HCT116 (cell line): ENCODE data around the gene RIC8B. TPM values are rescaled to one million over a fixed set of nuclear protein-coding genes. Genes with fewer than 3 reads are reported as not detected.

ENCODE experiments used
- ATAC-seq: fragments of 200-7000 bp; cut with Tn5 transposase; 2 replicates; pipeline ENCODE4 v1.9.1; 2020; ENCODE audit warnings: mild to moderate bottlenecking, moderate library complexity
- BruUV-seq: library from RNA; stranded (reverse); fragments of 400-500 nt; replicated peaks from 2 replicates; lab custom pipeline; 2021; lab: Mats Ljungman, UMichigan
- CTCF ChIA-PET: fragments of 300-600 bp; sonication (Branson Sonifier 250); formaldehyde crosslinking; loops from one replicate; lab custom pipeline; 2021; ENCODE audit warnings: antibody characterized with exemption; lab: Charles Lee
- POLR2A ChIA-PET: fragments of 300-600, 350-600 bp; sonication (Branson Sonifier 250); formaldehyde crosslinking; loops from one replicate; lab custom pipeline; 2021; ENCODE audit warnings: antibody characterized with exemption; lab: Charles Lee
- RAD21 ChIA-PET, 2 experiments: fragments of 300-600 bp; sonication (Branson Sonifier 250); formaldehyde crosslinking; loops; one replicate each; lab custom pipeline; 2023; ENCODE audit warnings: low total read pairs in 2 of 2; ENCODE audit not compliant: uncharacterized antibody in 2 of 2, unreplicated experiment in 2 of 2, low non-redundant PET in 1 of 2; lab: Charles Lee
- DNase-seq: peaks from one replicate; pipeline ENCODE4 v3.0.0-alpha.2; 2010; ENCODE audit warnings: low read depth, low spot score
- H2AFZ ChIP-seq: fragments of 200-600 bp; shearing (Covaris generic), sonication (generic); 2 replicates; pipeline ENCODE4 v1.6.1; 2017; ENCODE audit warnings: low read depth, mixed run types, mixed read lengths, antibody characterized with exemption, low read length; ENCODE audit not compliant: poor library complexity, severe bottlenecking
- H3K27ac ChIP-seq: 2 replicates; pipeline ENCODE4 v1.5.1; 2012; ENCODE audit warnings: low read depth, low read length
- H3K27me3 ChIP-seq: fragments of 200-600 bp; sonication (generic); 2 replicates; pipeline ENCODE4 v1.6.1; 2016; ENCODE audit warnings: mixed run types, low read length, mixed read lengths; ENCODE audit not compliant: insufficient read depth
- H3K36me3 ChIP-seq, 2 experiments: fragments of 200-500 bp in 1 of 2; fragments of 200-600 bp in 1 of 2; sonication (Bioruptor generic) in 1 of 2; sonication (generic) in 1 of 2; 2 replicates each; pipeline versions ENCODE4 v1.5.1 to v1.6.1; 2014 to 2016; ENCODE audit warnings: low read length in 2 of 2, inconsistent platforms in 1 of 2, mixed read lengths in 1 of 2, mixed run types in 1 of 2; ENCODE audit not compliant: insufficient read depth in 2 of 2, control insufficient read depth in 1 of 2
- H3K4me1 ChIP-seq, 2 experiments: fragments of 200-600 bp in 1 of 2; sonication (generic) in 1 of 2; 2 replicates each; pipeline versions ENCODE4 v1.5.1 to v1.6.1; 2012 to 2017; ENCODE audit warnings: low read length in 2 of 2, inconsistent platforms in 1 of 2, mild to moderate bottlenecking in 1 of 2, mixed read lengths in 1 of 2, mixed run types in 1 of 2, moderate library complexity in 1 of 2; ENCODE audit not compliant: insufficient read depth in 2 of 2, control insufficient read depth in 1 of 2
- H3K4me2 ChIP-seq: fragments of 200-600 bp; sonication (generic); 2 replicates; pipeline ENCODE4 v1.6.1; 2017; ENCODE audit warnings: mixed run types, low read length, mixed read lengths
- H3K4me3 ChIP-seq, 2 experiments: fragments of 200-600 bp in 1 of 2; sonication (generic) in 1 of 2; replicated peaks in 1 of 2; 2 replicates each; pipeline ENCODE4 v1.5.1; 2011 to 2016; ENCODE audit warnings: low read length in 2 of 2, control low read depth in 1 of 2, low read depth in 1 of 2, mild to moderate bottlenecking in 1 of 2, mixed read lengths in 1 of 2, mixed run types in 1 of 2
- H3K79me2 ChIP-seq: fragments of 200-600 bp; sonication (generic); 2 replicates; pipeline ENCODE4 v1.6.1; 2017; ENCODE audit warnings: mild to moderate bottlenecking, mixed run types, low read length, moderate library complexity, mixed read lengths; ENCODE audit not compliant: insufficient read depth
- H3K9ac ChIP-seq: fragments of 200-600 bp; sonication (generic); 2 replicates; pipeline ENCODE4 v1.6.1; 2016; ENCODE audit warnings: low read length, mixed read lengths
- H3K9me2 ChIP-seq: fragments of 200-600 bp; sonication (generic), shearing (Covaris generic); 2 replicates; pipeline ENCODE4 v1.6.1; 2017; ENCODE audit warnings: mixed run types, mild to moderate bottlenecking, moderate library complexity; ENCODE audit not compliant: insufficient read depth
- H3K9me3 ChIP-seq, 2 experiments: fragments of 200-500 bp in 1 of 2; fragments of 200-600 bp in 1 of 2; sonication (Bioruptor generic) in 1 of 2; sonication (generic) in 1 of 2; 2 replicates each; pipeline ENCODE4 v1.6.1; 2014 to 2017; ENCODE audit warnings: low read length in 2 of 2, mixed read lengths in 2 of 2, inconsistent platforms in 1 of 2, low read depth in 1 of 2, mild to moderate bottlenecking in 1 of 2, mixed run types in 1 of 2, moderate library complexity in 1 of 2; ENCODE audit not compliant: control insufficient read depth in 1 of 2, insufficient read depth in 1 of 2
- H4K20me1 ChIP-seq: fragments of 200-600 bp; sonication (generic), shearing (Covaris generic); 2 replicates; pipeline ENCODE4 v1.6.1; 2017; ENCODE audit warnings: mixed run types, mild to moderate bottlenecking, moderate library complexity; ENCODE audit not compliant: insufficient read depth
- CBX3 ChIP-seq: IDR thresholded peaks from 2 replicates; pipeline ENCODE4 v1.6.1; 2012; ENCODE audit warnings: low read depth
- EGR1 ChIP-seq: IDR thresholded peaks from 2 replicates; pipeline ENCODE4 v1.6.1; 2012; ENCODE audit warnings: low read depth
- ELF1 ChIP-seq: IDR thresholded peaks from 2 replicates; pipeline ENCODE4 v1.6.1; 2012; ENCODE audit warnings: low read depth, borderline replicate concordance
- EZH2phosphoT487 ChIP-seq: fragments of 200-600 bp; IDR thresholded peaks from 2 replicates; pipeline ENCODE4 v1.6.1; 2018; ENCODE audit warnings: antibody characterized with exemption, borderline replicate concordance
- JUND ChIP-seq: IDR thresholded peaks from 2 replicates; pipeline ENCODE4 v1.6.1; 2012
- POLR2A ChIP-seq: IDR thresholded peaks from 2 replicates; pipeline ENCODE4 v1.7.0; 2011; ENCODE audit warnings: borderline replicate concordance; ENCODE audit not compliant: insufficient read depth, insufficient read length; ENCODE audit errors: extremely low read depth
- POLR2AphosphoS5 ChIP-seq: IDR thresholded peaks from 2 replicates; pipeline ENCODE4 v1.6.1; 2011; ENCODE audit warnings: mild to moderate bottlenecking, low read depth, low read length, moderate library complexity
- RAD21 ChIP-seq: IDR thresholded peaks from 2 replicates; pipeline ENCODE4 v1.6.1; 2012; ENCODE audit warnings: low read depth, mild to moderate bottlenecking
- SP1 ChIP-seq: IDR thresholded peaks from 2 replicates; pipeline ENCODE4 v1.6.1; 2012; ENCODE audit warnings: low read depth
- YY1 ChIP-seq: IDR thresholded peaks from 2 replicates; pipeline ENCODE4 v1.6.1; 2011; ENCODE audit warnings: low read length, low read depth, moderate library complexity, mild to moderate bottlenecking; ENCODE audit not compliant: insufficient replicate concordance; ENCODE audit errors: extremely low read depth
- ZFX ChIP-seq: fragments of 450-650 bp; IDR thresholded peaks from 2 replicates; pipeline ENCODE4 v1.6.1; 2017
- ZNF274 ChIP-seq: fragments of 200-500 bp; sonication (Bioruptor generic); IDR thresholded peaks from 2 replicates; pipeline ENCODE4 v1.6.1; 2014; ENCODE audit warnings: mild to moderate bottlenecking, low read depth, low read length, inconsistent platforms
- intact Hi-C: fragments of 100-400 bp; cut with micrococcal nuclease; formaldehyde crosslinking; loops from 2 replicates; pipeline ENCODE4 v1.10.0; 2022
- total RNA-seq: library from RNA; stranded (reverse); gene quantifications from one replicate; pipeline ENCODE4 v1.2.1, GENCODE V29; 2021; ENCODE audit not compliant: unreplicated experiment
- TF ChIP-seq, protein P1 (sequence below): IDR thresholded peaks from 2 replicates; pipeline ENCODE4 v1.6.1; 2011; ENCODE audit warnings: mild to moderate bottlenecking, low read length, moderate library complexity; ENCODE audit not compliant: insufficient replicate concordance; ENCODE audit errors: extremely low read depth
- TF ChIP-seq, protein P2 (sequence below): IDR thresholded peaks from 2 replicates; pipeline ENCODE4 v1.6.1; 2012

RIC8B gene
- total RNA-seq, 1 experiment from 2014 or later, result 16.7 TPM

DNA sequence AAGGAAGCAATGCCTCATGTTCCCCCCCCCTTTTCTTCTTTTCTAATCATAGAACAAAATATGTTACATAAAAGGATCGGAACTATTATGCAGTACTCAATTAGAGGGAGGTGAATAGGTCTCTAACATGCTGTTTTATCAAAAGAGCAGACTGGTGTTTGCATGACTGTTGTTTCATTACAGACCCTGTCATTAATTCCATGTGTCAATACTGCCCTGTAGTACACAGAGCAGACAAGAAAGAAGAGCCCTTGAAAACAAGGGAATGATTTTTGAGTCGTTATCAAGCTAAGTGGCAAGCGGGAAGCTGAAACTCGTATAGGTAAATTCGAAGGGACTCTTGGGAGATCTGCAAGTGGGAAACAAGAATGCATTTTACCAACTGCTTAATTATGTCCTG is 104.3 kb downstream of the RIC8B start:
- ATAC-seq (no peak), DNase-seq (no peak)
- TF ChIP-seq ELF1 (no peak), EGR1 (no peak), EZH2phosphoT487 (no peak), SP1 (no peak), POLR2A (no peak), JUND (no peak), RAD21 (no peak)
- H3K9me3 ChIP-seq, result no peaks in the 10 kb centered on the region
- no TSS peak for BruUV-seq
- no peak overlapping the region for H3K4me2 ChIP-seq
- H2AFZ ChIP-seq, result no peak overlapping the region
- no peaks in the 10 kb centered on the region; a peak in 1 of 4 replicates for H3K36me3 ChIP-seq
- ChIA-PET RAD21 (no interaction called here), POLR2A (no interaction called here), CTCF (no interaction called here)
- H3K4me3 ChIP-seq, result no peak overlapping the region
- H3K9me2 ChIP-seq, result no peaks in the 10 kb centered on the region
- no peaks in the 10 kb centered on the region for H3K4me1 ChIP-seq
- H3K9ac ChIP-seq, result no peak overlapping the region
- H4K20me1 ChIP-seq, result no peaks in the 10 kb centered on the region
- no peaks in the 10 kb centered on the region for H3K27me3 ChIP-seq
- intact Hi-C loops, result no loop called here
- H3K27ac ChIP-seq, result no peak overlapping the region
- H3K79me2 ChIP-seq, result no peaks in the 10 kb centered on the region

DNA sequence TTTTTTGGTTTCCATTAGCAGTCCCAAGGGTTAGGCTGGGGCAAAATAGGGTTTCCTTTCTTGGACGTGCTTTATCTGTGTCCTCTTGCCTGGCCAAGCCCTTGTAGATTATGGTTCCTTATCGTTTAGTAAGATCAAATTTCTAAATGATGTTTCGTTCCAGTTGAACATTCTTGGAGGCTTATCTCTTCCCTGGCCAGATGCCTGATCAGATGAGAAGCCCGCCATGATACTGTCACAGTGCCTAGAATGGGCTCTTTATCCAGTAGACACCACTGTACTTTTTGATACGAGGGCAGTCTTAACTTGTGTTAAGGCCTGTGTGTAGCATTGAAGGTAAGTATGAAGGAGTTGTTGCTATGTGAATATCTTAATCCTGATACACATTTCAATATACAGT is 105.1 kb downstream of the RIC8B start:
- no peaks in the 10 kb centered on the region for H3K27me3 ChIP-seq
- no peak overlapping the region for H3K4me3 ChIP-seq
- no peak overlapping the region for H3K27ac ChIP-seq
- RAD21 ChIA-PET, result no interaction called here
- H3K4me1 ChIP-seq, result no peaks in the 10 kb centered on the region
- no TSS peak for BruUV-seq
- H3K36me3 ChIP-seq, result no peaks in the 10 kb centered on the region; a peak in 1 of 4 replicates
- no peaks in the 10 kb centered on the region for H3K79me2 ChIP-seq
- CTCF ChIA-PET, result no interaction called here
- H2AFZ ChIP-seq, result no peak overlapping the region
- ATAC-seq, result no peak
- H4K20me1 ChIP-seq, result no peaks in the 10 kb centered on the region
- H3K9me2 ChIP-seq, result no peaks in the 10 kb centered on the region
- no peak overlapping the region for H3K4me2 ChIP-seq
- no peaks in the 10 kb centered on the region for H3K9me3 ChIP-seq
- intact Hi-C loops, result no loop called here
- POLR2A ChIA-PET, result no interaction called here
- TF ChIP-seq ZFX (no peak), EZH2phosphoT487 (no peak), ZNF274 (no peak), POLR2AphosphoS5 (no peak), POLR2A (no peak), ELF1 (no peak), CBX3 (no peak), SP1 (no peak), YY1 (no peak)
- TF ChIP-seq, protein P1, sequence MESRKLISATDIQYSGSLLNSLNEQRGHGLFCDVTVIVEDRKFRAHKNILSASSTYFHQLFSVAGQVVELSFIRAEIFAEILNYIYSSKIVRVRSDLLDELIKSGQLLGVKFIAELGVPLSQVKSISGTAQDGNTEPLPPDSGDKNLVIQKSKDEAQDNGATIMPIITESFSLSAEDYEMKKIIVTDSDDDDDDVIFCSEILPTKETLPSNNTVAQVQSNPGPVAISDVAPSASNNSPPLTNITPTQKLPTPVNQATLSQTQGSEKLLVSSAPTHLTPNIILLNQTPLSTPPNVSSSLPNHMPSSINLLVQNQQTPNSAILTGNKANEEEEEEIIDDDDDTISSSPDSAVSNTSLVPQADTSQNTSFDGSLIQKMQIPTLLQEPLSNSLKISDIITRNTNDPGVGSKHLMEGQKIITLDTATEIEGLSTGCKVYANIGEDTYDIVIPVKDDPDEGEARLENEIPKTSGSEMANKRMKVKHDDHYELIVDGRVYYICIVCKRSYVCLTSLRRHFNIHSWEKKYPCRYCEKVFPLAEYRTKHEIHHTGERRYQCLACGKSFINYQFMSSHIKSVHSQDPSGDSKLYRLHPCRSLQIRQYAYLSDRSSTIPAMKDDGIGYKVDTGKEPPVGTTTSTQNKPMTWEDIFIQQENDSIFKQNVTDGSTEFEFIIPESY, result no peak
- TF ChIP-seq, protein P2, sequence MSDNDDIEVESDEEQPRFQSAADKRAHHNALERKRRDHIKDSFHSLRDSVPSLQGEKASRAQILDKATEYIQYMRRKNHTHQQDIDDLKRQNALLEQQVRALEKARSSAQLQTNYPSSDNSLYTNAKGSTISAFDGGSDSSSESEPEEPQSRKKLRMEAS, result no peak
- DNase-seq, result no peak
- H3K9ac ChIP-seq, result no peak overlapping the region
